ENCODE data around the gene UFD1. TPM values are rescaled to one million over a fixed set of nuclear protein-coding genes. Genes with fewer than 3 reads are reported as not detected.

Gene UFD1
- total RNA-seq, 1 donor from 2014 or later: 47.6 TPM

DNA sequence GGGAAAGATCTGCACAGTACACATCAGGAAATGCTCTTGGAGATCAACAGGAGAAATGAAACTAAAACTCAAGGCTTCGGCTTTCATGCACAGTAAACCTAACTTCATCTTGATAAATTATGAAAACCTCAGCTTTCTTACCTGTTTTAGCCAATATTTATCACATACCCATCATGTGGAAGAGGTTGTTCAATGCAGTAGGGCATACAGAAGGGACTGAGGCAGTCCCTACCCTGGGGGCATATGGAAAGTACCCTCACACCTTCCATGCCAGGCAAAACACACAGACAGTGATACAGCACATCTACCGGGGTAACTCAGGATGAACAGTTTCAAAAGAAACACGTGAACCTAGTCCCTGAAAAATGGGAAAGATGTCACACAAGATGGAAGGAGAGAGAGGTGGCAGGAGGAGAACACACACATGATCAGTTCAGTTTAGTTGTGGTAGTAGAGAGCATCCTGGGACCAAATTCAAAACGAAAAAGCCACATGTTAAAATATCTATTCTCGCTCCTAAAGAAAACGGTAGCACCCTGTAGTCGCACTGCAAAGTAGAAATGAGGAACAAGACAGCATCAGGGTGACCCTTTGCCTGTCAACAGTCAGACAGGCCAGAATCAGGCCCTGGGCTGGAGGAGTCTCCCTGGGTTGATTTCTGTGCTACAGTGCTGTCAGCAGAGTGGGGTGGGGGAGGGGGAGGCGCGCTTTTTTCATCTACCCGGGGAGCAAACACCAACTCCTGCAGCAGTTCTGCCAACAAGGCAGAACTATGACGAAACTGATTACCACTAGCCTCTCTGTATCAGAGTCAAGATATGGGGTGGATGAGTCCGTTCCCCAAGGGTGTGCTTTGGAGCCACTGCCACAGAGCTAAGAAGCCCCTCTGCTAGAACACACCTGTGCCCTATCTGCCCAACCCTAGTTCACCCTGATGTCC, 48.8 kb downstream of the UFD1 start:
- no peak for DNase-seq (ENCODE audit: low spot score)

- no peak for DNase-seq (ENCODE audit: low spot score)
Measured at GRCh38 chr22:19424186-19424500, 54.9 kb downstream of the UFD1 start.

DNA sequence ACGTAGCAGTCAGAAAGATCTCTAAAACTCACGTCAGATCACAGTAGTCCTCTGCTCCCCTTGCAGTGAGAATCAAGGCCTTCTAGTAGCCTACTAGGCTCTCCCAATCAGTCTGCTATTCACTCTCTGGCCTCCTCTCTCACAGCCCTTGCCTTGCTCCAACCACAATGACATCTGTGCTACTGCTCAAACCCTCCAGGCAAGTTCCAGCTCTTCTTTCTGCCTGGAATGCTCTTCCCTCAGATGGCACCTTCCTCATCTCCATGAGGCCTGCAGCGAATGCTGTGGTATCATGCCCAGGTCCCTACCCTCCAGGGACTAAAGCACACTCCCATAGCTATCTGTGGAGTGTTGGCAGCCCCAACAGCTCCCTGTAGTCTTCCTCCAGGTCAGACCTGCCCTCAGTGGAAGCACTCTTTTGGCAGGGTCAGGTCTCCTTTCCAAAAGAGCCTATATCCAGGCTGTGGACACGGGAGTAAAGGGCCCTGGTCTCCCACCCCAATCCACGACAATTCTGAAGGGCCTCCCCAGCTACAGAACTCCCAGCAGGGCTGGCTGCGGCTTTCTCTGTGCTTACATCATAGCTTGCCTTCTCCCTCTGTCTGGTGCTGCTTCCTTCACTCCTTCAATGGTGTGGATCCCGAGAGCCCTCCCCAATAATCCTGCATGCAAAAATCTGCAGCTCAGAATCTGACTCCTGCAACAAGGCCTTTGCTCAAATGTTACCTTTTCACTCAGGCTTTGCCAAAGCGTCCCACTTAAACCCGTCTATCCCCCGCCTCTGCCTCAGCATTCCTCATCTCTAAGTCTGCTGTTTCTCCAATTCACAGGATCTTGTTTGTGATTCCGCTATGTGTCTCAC, 56.3 kb downstream of the UFD1 start:
- no peak for DNase-seq (ENCODE audit: low spot score)

DNA sequence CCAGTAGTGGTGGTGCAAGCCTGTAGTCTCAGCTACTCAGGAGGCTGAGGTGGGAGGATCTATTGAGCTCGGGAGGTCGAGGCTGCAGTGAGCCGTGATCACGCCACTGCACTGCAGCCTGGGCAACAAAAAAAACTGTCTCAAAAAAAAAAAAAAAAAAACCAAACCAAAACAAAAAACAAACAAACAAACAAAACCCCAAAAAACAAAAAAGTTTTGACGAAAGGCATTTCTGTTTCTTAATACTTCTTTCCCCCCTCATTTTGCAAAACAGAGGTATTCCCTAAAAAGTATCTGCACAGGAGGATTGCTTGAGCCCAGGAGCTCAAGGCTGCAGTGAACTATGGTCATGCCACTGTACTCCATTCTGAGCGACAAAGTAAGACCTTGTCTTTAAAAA, 58.7 kb downstream of the UFD1 start:
- no peak for DNase-seq (ENCODE audit: low spot score)

GRCh38 chr22:19419464-19420178, 59.4 kb downstream of the UFD1 start:
- no peak for DNase-seq (ENCODE audit: low spot score)

DNA sequence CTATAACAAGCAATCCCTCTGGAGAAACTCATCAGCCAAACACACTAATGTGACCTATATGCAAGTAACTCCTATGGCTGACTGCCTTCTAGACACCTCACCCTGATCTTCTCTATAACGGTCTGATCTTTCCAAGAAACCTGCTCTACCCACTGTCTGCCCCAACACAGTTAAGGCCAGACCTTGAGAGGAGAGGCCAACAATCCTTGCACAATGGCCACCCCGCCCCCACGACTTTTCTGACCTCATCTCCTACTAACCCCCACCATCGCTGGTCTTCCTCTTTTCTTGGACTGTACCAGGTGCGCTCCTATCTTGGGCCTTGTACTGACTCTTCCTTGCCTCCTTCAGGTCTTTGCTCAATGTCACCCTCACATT, 59.9 kb downstream of the UFD1 start:
- no peak for DNase-seq (ENCODE audit: low spot score)

DNA sequence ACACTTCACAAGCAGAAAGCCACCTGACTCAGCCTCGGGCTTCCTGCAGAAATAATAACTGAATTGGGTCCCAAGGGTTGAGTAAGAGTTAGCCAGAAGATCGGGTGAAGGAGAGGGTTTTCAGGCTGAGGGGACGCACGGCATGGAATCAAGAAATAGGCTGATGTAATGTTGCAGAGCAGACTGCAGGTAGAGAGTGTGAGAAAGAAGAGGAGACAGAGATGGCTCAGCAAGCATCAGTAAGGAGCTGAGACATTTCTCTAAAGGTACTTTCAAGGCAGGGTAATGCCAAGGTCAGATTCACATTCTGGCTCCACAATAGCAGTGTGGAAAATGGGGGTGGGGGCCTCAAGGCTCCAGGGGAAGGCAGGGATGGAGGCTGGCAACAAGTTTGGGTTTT, 66.1 kb downstream of the UFD1 start:
- no peak for DNase-seq (ENCODE audit: low spot score)

GRCh38 chr22:19412478-19412877, 66.5 kb downstream of the UFD1 start:
- DNase-seq (ENCODE audit: low spot score): no peak

GRCh38 chr22:19411690-19412045, 67.3 kb downstream of the UFD1 start:
- no peak for DNase-seq (ENCODE audit: low spot score)

DNA sequence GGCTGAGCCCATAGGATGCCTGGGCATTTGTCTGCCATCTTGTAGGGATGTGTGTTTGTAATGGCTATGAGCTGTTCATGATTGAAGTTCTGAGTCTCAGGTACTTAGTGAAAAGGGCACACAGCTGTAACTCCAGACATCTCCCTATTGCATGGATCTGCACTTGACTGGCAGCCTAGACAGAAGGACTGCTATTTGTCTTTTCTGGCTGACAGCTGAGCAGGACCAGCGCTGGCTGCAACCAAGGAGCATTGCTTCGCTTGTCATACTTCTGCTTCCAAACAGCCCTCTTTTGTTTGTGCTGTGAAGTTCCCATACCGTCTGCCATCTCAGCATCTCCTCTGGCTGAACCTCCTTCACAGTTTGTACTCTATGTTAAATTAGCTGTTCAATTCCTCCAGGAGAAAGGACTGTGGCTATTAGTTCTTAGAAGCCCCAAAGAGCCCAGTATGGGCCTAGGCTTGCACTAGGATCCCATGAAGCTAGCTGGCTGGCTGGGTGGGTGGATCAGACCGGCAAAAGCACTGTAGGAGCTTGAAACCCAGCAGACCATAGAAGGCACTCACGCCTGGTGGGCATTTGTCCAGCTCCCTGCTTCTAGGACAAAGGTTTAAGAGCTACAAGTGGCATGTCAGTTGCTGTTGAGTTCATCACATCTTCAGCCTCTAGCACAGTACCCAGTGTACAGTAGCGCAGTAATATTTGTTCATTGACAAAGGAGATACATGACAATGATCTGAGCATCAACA, 67.9 kb downstream of the UFD1 start:
- no peak for DNase-seq (ENCODE audit: low spot score)

GRCh38 chr22:19407649-19408606, 71.1 kb downstream of the UFD1 start:
- no peak for DNase-seq (ENCODE audit: low spot score)

- no peak for DNase-seq (ENCODE audit: low spot score)
Measured at GRCh38 chr22:19406846-19407245, 72.1 kb downstream of the UFD1 start.

- no peak for DNase-seq (ENCODE audit: low spot score)
Measured at GRCh38 chr22:19406281-19406811, 72.6 kb downstream of the UFD1 start.

GRCh38 chr22:19405652-19406051, 73.3 kb downstream of the UFD1 start:
- DNase-seq (ENCODE audit: low spot score): no peak

GRCh38 chr22:19405133-19405532, 73.9 kb downstream of the UFD1 start:
- DNase-seq (ENCODE audit: low spot score): no peak

- DNase-seq (ENCODE audit: low spot score): no peak
Measured at GRCh38 chr22:19404676-19405075, 74.3 kb downstream of the UFD1 start.

DNA sequence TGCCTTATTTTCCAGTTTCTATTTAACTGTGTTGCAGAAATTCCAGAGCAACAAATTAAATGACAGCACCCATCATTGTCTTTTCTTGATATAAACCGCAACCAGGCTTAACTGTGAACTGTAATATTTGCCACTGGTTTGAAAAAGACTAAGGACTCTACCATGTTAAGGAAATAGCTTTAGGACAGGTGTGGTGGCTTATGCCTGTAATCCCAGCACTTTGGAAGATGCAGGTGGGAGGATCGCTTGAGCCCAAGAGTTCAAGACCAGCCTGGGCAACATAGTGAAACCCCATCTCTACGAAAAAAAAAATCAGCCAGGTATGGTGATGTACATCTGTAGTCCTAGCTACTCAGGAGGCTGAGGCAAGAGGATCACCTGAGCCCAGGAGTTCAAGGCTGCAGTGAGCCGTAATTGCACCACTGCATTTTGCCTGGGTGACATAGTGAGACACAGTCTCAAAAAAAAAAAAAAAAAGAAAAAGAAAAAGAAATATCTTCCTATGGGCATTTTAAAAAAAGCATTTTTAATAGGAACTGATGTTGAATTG, 76.3 kb downstream of the UFD1 start:
- DNase-seq (ENCODE audit: low spot score): no peak

DNA sequence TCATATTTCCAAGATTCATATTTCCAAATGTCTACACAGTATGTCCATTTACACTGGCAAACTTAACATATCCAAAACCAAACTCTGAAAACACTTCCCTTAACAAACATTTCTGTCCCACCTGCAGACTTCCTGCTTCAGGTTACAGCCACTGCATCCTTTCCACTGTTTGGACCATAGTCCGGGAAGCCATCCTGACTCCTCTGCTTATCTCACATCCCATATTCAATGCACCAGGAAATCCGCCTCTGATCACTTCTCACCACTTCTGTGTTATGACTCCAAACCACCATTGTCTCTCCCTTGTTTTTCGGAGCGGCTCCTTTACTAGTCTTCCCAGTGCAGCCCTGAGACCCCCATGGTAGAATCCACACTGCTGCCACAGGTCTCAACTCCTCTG, 77.5 kb downstream of the UFD1 start:
- no peak for DNase-seq (ENCODE audit: low spot score)

DNA sequence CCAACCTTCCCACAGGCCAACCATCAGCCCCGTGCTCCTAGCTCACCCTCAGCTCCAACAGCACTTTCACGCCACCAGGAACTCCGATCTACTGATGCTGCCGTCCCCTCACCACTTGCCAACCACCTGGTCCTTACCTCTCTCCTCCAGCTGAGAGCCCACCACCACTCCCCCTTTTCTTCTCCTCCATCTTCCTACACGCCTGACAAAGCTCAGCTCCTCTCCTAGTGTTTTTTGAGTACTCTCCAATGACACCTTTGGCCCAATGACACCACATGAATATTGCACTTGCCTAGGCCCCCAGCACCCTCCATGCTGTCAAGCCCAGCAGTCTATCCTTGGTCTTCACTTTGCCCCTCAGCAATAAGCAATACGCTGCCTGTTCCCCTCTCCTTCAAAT, 78.1 kb downstream of the UFD1 start:
- DNase-seq (ENCODE audit: low spot score): no peak

All from ureter (tissue), 1 donor.